CD4-positive, alpha-beta T cell treated with Interleukin-10 for 1 hour (primary cell): ENCODE results near the gene ALPL.
"Not testable (repeated sequence)": the region's sequence is repeated elsewhere in the genome, so short reads cannot be mapped to it uniquely, and the experiment has no call there.

Source experiments
- DNase-seq: peaks from one replicate; pipeline ENCODE4 v3.0.0-alpha.2; 2020

ALPL gene

GRCh38 chr1:21509351-21510112 lies at the start of gene ALPL:
ALPL (plus strand) TSS chr1:21509423; CDS start chr1:21554082, 44,659 bp downstream.
- DNase-seq: no peak

DNA sequence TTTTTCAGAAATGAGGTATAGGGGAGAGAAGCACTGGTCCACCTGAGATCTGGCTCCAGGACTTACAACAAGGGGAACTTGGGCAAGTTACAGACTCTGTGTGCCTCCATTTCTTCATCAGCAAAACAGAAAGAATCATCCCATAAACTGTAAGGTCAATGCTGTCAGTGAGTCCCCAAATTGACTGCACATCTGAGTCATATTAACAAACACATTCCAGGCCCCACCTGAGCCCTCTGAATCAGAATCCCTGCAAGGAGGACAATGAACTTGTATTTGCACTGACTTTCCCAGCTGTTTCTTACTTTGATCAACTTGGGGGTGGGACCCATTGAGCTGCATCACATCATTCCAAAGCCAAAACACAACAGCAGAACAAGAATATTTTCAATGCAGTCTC lies 44.1 kb upstream of the ALPL start:
- DNase-seq: not testable (repeated sequence)

DNA sequence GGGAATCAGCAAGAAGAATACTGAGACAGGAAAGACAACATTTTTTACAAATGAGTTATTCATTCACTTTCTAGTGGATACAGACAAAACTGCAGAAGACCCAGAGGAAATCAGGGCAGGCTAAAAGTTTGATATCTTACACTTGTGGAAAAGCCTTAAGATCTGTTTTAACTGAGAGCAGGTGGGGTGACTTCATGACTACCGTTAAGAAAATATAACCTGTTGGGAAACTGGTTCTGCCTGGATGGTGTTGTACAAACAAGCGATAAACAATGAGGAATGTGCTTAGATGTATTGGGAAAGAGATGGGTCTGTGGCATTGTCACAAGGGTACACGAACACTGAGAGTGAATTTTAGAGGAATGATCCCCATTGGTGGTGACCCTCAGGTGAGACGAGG lies 41.3 kb upstream of the ALPL start:
- DNase-seq: not testable (repeated sequence)

- peak; percentile 8 for DNase-seq
Measured at GRCh38 chr1:21468599-21468998, 40.6 kb upstream of the ALPL start.

- DNase-seq: no peak
Measured at GRCh38 chr1:21469581-21469980, 39.6 kb upstream of the ALPL start.

GRCh38 chr1:21472861-21473260 lies 36.4 kb upstream of the ALPL start:
- no peak for DNase-seq

DNA sequence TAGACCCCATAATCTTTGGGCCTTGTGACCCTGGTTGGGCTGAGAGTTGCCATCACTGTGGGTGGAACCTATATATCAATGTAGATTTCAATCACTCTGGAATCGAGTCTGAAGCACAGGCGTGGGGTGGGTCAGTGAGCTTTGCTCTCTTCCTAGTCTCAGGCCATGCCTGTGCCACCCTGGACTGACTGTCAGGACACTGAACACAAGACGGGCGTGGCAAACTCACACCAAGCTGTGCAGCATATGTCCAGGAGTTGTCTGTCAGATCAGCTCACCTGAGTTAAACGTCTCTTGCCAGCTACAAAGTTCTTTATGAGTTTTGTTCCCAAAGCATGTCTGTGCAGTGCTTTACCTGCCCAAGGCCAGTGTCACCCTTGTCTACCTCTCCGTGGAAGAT lies 30.9 kb upstream of the ALPL start:
- no peak for DNase-seq

DNA sequence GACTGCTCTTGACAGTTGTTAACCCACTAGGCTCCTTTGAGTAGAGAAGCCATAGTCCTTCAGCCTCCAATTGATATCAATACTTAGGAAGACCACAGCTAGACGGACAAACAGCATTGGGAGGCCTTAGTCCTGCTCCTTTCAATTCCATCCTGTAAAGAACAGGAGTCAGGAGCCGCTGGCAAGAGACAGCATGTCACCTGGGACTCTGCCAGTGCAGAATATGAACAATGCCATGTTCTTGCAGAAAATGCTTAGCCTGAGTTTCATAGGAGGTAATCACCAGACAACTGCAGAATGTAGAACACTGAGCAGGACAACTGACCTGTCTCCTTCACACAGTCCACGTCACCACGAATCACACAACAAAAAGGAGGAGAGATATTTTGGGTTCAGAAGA lies 25.3 kb upstream of the ALPL start:
- not testable (repeated sequence) for DNase-seq

GRCh38 chr1:21489146-21489545 lies 20.1 kb upstream of the ALPL start:
- DNase-seq: no peak

GRCh38 chr1:21490774-21491487 lies 18.3 kb upstream of the ALPL start:
- DNase-seq: no peak

- DNase-seq: no peak
Measured at GRCh38 chr1:21491488-21492355, 17.5 kb upstream of the ALPL start.

DNA sequence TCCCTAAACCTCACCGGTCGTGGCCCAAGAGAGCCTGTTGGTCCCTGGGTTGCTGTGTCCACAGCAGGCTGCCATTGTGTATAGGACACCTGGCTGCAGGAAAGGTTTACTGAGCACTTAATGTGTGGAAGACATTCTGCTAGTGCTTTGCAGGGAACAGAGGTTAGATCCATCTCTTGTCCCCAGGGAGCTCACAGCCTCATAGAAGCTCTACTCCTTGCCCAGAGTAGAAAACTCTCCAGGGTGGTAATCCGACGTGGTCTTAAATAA lies 16.9 kb upstream of the ALPL start:
- no peak for DNase-seq

DNA sequence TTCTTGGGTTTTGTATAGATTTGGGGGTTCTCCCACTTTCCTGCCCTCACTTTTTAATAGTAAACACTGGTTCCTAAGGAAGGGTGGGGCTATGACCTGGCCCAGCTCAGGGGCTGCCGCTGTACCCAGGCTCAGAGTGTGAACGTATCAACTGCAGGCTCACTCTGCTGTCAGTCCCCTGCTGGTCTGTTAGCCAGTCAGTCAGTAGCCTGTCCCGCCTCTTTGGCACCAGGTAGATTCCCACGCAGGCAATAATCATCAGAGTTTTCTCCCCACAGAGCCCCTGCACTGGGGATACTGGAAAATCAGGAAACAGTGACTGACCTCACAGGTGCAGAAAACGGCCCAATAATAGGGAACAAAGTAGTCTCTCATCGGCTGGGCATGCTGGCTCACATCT lies 15.0 kb upstream of the ALPL start:
- no peak for DNase-seq

DNA sequence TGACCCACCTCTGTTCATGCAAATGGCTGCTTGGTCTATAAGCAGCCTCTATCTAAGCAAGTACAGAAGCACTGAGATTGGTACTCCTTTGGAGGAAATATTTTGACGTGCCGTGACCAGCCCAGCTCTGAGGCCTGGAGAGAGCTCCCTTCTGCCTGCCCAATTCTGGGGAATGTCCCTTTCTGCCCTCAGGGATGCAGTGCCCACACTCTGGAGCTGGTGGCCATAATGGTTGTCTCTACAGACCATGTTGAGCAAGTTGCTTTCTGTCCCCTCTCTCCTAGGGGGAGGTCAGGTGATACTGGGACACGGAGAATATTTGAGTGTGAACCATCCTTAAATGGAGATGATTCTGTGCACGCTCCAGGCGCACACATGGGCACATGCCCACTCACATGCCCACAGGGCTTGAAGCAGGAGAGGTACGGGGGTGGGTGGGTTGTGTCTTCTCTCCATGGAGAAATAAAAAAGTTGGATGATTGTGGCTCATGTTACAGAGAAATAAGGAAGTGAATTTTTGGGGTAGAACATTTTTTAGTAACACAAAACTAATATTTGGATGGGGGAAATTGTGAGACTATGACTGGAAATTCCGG lies 13.9 kb upstream of the ALPL start:
- no peak for DNase-seq

- DNase-seq: no peak
Measured at GRCh38 chr1:21496063-21496462, 13.2 kb upstream of the ALPL start.

DNA sequence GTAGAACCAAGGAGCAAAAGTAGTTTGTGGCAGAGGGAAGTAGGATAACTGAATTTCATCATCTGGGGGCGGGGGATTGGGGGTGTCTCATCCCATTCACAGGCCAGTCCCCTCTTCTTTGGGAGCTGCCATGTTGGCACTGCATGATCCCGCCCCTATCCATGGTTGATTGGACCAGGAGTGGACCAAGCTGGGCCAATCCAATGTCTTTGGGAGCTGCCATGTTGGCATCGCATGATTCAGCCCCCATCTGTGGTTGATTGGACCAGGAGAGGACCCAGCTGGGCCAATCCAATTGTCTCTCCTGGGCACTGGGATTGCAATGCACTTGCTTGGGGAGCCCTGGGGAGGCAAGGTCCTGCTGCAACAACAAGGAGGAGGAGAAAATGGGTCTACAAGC lies 12.3 kb upstream of the ALPL start:
- DNase-seq: no peak

- no peak for DNase-seq
Measured at GRCh38 chr1:21497466-21498061, 11.7 kb upstream of the ALPL start.

DNA sequence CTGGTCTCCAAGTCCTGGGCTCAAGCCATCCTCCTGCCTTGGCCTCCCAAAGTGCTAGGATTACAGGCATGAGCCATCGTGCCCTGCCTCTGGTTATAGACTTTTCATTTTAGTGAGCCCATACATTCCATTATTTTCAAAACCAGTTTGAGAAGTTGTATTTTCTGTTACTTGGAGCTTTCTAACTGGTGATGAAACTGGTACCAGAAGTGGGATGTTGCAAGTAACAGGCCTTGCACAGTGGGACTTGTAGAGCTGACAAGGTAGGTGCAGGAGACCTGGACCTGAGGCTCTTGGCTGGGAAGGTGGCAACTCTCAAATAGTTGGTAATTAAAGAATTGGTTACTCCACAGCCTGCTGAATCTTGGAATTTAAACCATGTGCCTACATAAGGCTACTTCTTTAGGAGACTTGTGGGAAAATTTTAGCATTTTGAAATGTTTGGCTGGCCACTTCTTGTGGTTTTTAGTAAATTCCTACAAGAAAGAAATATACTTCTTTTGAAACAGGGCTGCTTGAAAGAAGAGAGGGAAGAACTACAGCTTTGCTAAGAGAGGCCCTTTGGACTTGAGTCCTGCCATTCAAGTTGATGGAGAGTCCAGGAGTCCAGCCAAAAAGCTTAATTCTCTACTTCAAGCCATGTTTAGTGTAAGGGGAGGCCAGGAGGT lies 9.8 kb upstream of the ALPL start:
- DNase-seq: no peak

DNA sequence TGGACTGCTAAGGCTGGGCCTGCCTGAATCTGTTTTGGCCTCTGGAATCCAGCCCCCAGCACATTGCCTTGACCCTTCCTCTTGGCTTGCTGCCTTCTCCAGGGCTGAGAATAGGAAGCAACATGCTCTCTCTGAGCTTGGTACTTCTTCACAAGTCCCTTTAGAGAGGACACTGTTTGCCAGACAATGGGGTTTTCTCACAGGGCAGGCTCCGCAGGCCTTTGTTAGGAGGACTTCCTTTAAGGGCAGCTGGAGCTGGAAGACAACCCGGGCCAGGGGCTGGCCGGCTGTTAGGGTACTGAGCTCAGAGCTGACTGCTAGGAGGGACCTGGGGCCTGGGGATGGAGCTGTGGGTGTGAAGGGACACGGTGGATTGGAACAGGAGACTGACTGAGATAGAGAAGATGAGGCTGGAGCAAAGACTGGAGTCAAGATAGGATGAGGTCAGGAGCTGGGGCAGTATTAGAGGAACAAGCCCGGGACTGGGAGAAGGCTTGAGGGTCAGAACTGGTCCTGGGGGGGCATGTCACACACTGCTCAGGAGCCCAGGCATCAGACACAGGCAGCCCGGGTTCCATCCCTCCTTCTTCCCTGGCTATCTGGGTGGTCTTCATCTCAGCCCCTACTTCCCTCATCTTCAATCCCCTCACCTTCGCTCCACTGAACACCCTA lies 5.4 kb upstream of the ALPL start:
- DNase-seq: no peak

DNA sequence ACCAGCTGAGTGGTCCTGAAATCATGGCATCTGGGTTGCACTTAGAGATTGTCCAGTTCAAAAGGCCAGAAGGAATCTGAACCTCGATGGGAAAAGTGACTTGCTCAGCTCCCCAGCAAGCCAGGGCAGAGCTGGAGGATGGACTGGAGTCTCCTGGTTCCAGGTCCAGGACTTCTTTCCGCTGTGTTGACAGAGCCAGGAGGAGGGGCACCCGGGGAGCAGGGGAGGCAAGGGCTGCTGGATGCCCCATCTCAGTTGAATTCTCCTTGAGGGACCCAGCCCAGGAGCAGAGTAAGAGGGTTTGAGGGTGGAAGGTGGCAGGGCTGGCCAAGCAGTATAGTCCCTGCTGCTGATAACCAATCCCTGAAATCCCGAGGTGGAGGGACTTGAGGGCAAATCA lies 2.4 kb upstream of the ALPL start:
- DNase-seq: no peak

DNA sequence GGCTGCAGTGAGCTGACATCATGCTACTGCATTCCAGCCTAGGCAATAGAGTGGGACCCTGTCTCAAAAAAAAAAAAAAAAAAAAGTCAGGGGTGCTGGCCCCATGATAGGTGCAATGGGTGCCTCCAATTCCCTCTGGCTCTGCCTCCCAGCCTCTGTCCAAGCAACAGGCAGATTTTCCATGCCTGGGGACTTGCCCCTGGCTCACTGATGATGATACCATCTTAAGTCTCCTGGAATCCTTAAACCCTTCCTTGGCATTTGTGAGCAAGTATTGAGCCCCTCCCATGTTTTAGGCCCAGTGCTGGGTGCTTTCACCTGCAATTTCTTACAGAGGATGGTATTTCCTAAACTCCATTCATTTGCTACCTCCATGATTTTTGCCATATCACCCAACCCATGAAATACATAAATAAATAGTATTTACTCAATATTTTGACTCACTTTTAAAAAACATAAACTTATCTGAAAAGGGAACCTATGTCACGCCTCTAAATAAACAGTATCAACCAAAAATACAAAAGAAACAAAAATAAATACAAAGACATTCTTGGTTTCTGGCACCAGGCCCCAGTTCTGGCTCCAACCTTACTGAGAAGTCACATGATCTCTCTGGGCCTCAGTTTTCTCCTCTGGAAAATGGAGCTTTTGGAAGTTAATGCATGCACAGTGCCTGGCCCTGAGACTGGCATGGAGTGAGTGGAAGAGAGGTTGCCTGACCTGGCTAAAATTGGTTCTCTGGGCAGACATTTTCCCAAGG lies 1.5 kb upstream of the ALPL start:
- DNase-seq: no peak
